ENCODE data around the gene TP53TG5.

The TP53TG5 gene

GRCh38 chr20:45373353-45374100, 4.6 kb downstream of the TP53TG5 start:
- no peaks in the 10 kb centered on the region for H3K9me3 ChIP-seq (ENCODE audit: control insufficient read depth, insufficient read depth, low read depth, low read length)
- ChIA-PET CTCF (interaction anchor here (0.6 to 5.4 kb wide), 49 partner anchors 8 to 644 kb away, joined by 3 to 95 read pairs (median 6); partner anchors contain the start of genes DBNDD2, PIGT, SDC4 and SYS1), POLR2A (interaction anchor here (0.6 to 1.6 kb wide), 8 partner anchors 11 to 554 kb away, joined by 3 to 14 read pairs (median 7); partner anchors contain the start of genes PIGT, SDC4 and SYS1)
- peaks cover 0 to 8% of the 10 kb centered on the region in 2 experiments; a peak in 1 of 3 replicates for H3K36me3 ChIP-seq (ENCODE audit: control insufficient read depth in 2 of 2, insufficient read depth in 1 of 2, low read length in 2 of 2)
- H3K4me3 ChIP-seq (ENCODE audit: low read depth, low read length): peak overlapping the region; percentile 29
- no peak overlapping the region for H3K27ac ChIP-seq (ENCODE audit: extremely low read depth, low read depth, low read length)
- H3K4me1 ChIP-seq (ENCODE audit: control insufficient read depth, insufficient read depth, low read length): no peaks in the 10 kb centered on the region
- 0 out of 2 replicates have a peak, but pooled peaks have one; percentile 38 for TF ChIP-seq BCL11A (tag by site-specific recombination; IDR thresholded peaks at IDR 0.05; ENCODE audit: low read depth)
- 0 out of 2 replicates have a peak, but pooled peaks have one; percentile 16 for TF ChIP-seq ZNF629 (tag by site-specific recombination; IDR thresholded peaks at IDR 0.05)
- TF ChIP-seq ZSCAN30 (tag by site-specific recombination; IDR thresholded peaks at IDR 0.05): 0 out of 2 replicates have a peak, but pooled peaks have one; percentile 10
- no peak for TF ChIP-seq ZBTB1 (tag by site-specific recombination; IDR thresholded peaks at IDR 0.05)
- peak; percentile 96 for TF ChIP-seq PRDM10 (tag by site-specific recombination; IDR thresholded peaks at IDR 0.05)
- TF ChIP-seq ZNF777 (tag by site-specific recombination; IDR thresholded peaks at IDR 0.05; ENCODE audit: borderline replicate concordance): no peak
- no peak for TF ChIP-seq TSHZ1 (tag by site-specific recombination; IDR thresholded peaks at IDR 0.05; ENCODE audit: borderline replicate concordance)
- TF ChIP-seq ZBTB10 (tag by site-specific recombination; IDR thresholded peaks at IDR 0.05): no peak
- TF ChIP-seq ZBTB17 (tag by site-specific recombination; IDR thresholded peaks at IDR 0.05): 0 out of 2 replicates have a peak, but pooled peaks have one; percentile 20
- TF ChIP-seq ZNF596 (tag by site-specific recombination; IDR thresholded peaks at IDR 0.05): no peak
- no peak for TF ChIP-seq ZNF184 (tag by site-specific recombination; IDR thresholded peaks at IDR 0.05)
- no peak for TF ChIP-seq INSM2 (tag by site-specific recombination; IDR thresholded peaks at IDR 0.05)
- no peak for TF ChIP-seq ZFHX2 (tag by site-specific recombination; conservative IDR thresholded peaks at IDR 0.05)
- no peak for TF ChIP-seq ZSCAN18 (tag by site-specific recombination; IDR thresholded peaks at IDR 0.05)
- TF ChIP-seq ELK4 (IDR thresholded peaks at IDR 0.05; ENCODE audit: borderline replicate concordance, low read depth, low read length): no peak
- TF ChIP-seq ZNF274 (IDR thresholded peaks at IDR 0.05; ENCODE audit: low read length): no peak
- TF ChIP-seq ZNF274 (tag by site-specific recombination; IDR thresholded peaks at IDR 0.05; ENCODE audit: borderline replicate concordance): no peak
- peak; percentile 79 for TF ChIP-seq CTCF (tag by site-specific recombination; IDR thresholded peaks at IDR 0.05)
- no peak for TF ChIP-seq GLIS1 (tag by site-specific recombination; IDR thresholded peaks at IDR 0.05)
- no peak for TF ChIP-seq ZNF423 (tag by site-specific recombination; IDR thresholded peaks at IDR 0.05)

Data from HEK293 (cell line).